Measurements from ENCODE around the gene GASK1A. TPM values are rescaled to one million over a fixed set of nuclear protein-coding genes. Genes with fewer than 3 reads are reported as not detected.

The GASK1A gene
- total RNA-seq, 1 experiment from 2014 or later = 5.4 TPM

DNA sequence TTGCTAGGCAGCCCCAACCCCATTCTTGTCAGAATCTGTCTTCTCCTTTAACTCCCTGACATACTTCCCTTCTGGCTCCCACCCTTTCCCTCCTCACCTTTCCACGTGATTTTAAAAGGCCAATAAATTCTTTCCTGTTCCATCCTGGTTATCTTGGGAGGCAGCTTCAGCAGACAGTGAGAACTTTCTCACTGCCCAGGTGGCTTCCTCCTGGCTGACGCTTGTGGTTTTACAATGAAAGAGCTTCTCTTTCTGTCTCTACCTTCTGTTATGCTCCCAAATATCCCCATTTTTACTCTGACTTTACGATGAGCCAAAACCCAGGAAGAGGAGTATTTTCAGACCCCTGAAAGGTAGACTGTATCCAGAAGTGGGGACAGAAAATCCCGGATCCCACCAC, 42.1 kb downstream of the GASK1A start:
- no peaks in the 10 kb centered on the region for H3K9me3 ChIP-seq (ENCODE audit: control insufficient read depth, low read depth, low read length)
- Mint-ChIP-seq H3K4me1 (peaks cover 13 to 20% of the 10 kb centered on the region in 2 experiments), H3K4me3 (no peak overlapping the region), H3K27me3 (ENCODE audit: low read depth) (peaks cover 2% of the 10 kb centered on the region; the same call in 1 of the 2 replicates), H3K36me3 (ENCODE audit: insufficient read depth in 1 of 3, low read depth in 3 of 3) (peaks cover 0 to 2% (median 0%) of the 10 kb centered on the region in 3 experiments; a peak in 1 of 7 replicates), H3K9me3 (peaks cover 0 to 2% of the 10 kb centered on the region in 2 experiments; a peak in 2 of 5 replicates), H3K27ac (no peak overlapping the region)
- no peak overlapping the region for H3K23ac ChIP-seq (ENCODE audit: insufficient read length, low read depth, low read length)
- no peak overlapping the region for H3K27ac ChIP-seq (ENCODE audit: insufficient read length, low read depth, low read length)
- H4K5ac ChIP-seq (ENCODE audit: insufficient read length, low read depth, low read length) = no peak overlapping the region
- no peak overlapping the region for H4K8ac ChIP-seq (replicated peaks; ENCODE audit: insufficient read length, low read depth, low read length)
- DNase-seq = no peak
- no peak overlapping the region for H2BK12ac ChIP-seq (ENCODE audit: insufficient read length, low read depth, low read length)
- no peak overlapping the region for H2AK5ac ChIP-seq (ENCODE audit: insufficient read length, low read length)
- no peak overlapping the region for H3K56ac ChIP-seq (ENCODE audit: insufficient read length, low read depth, low read length)
- H3T11ph ChIP-seq (ENCODE audit: low read length) = no peak overlapping the region
- no peaks in the 10 kb centered on the region for H3K23me2 ChIP-seq (ENCODE audit: insufficient read length, low read depth, low read length, poor library complexity, severe bottlenecking)
- no peak overlapping the region for H3K9ac ChIP-seq (ENCODE audit: extremely low read depth, insufficient read length, low read length)
- WGBS (ENCODE audit: extremely low coverage, insufficient read length, low lambda C conversion rate) = no CpG with 5 or more reads among the region's 4 CpGs
- no peaks in the 10 kb centered on the region for H3K27me3 ChIP-seq (ENCODE audit: insufficient read depth, low read length)
- no peak overlapping the region for H2AFZ ChIP-seq (ENCODE audit: low read length)
- no peak overlapping the region for H3K14ac ChIP-seq (ENCODE audit: insufficient read depth, low read length)
- H3K79me2 ChIP-seq (ENCODE audit: insufficient read depth, low read length) = no peaks in the 10 kb centered on the region
- no peak overlapping the region for H3K4me2 ChIP-seq (ENCODE audit: insufficient read depth, insufficient read length, low read length)
- no peaks in the 10 kb centered on the region for H4K20me1 ChIP-seq (ENCODE audit: control insufficient read depth, insufficient read depth, insufficient read length)
- no peak overlapping the region for H2BK120ac ChIP-seq (ENCODE audit: low read depth, low read length, poor library complexity, severe bottlenecking)
- no peak overlapping the region for H4K91ac ChIP-seq (ENCODE audit: insufficient read length, low read depth, low read length)
- H2BK5ac ChIP-seq (ENCODE audit: insufficient read length, low read length) = no peak overlapping the region
- H2BK20ac ChIP-seq (ENCODE audit: low read depth, low read length, poor library complexity, severe bottlenecking) = no peak overlapping the region
- H3K4ac ChIP-seq (ENCODE audit: low read depth, low read length) = no peak overlapping the region
- H3K4me1 ChIP-seq (ENCODE audit: insufficient read depth, low read length) = peaks cover 8% of the 10 kb centered on the region; the same call in 1 of the 2 replicates
- H3K79me1 ChIP-seq (ENCODE audit: insufficient read depth, low read depth, low read length, poor library complexity, severe bottlenecking) = no peaks in the 10 kb centered on the region
- TF ChIP-seq, protein P1, sequence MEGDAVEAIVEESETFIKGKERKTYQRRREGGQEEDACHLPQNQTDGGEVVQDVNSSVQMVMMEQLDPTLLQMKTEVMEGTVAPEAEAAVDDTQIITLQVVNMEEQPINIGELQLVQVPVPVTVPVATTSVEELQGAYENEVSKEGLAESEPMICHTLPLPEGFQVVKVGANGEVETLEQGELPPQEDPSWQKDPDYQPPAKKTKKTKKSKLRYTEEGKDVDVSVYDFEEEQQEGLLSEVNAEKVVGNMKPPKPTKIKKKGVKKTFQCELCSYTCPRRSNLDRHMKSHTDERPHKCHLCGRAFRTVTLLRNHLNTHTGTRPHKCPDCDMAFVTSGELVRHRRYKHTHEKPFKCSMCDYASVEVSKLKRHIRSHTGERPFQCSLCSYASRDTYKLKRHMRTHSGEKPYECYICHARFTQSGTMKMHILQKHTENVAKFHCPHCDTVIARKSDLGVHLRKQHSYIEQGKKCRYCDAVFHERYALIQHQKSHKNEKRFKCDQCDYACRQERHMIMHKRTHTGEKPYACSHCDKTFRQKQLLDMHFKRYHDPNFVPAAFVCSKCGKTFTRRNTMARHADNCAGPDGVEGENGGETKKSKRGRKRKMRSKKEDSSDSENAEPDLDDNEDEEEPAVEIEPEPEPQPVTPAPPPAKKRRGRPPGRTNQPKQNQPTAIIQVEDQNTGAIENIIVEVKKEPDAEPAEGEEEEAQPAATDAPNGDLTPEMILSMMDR (conservative IDR thresholded peaks at IDR 0.05) = no peak
- no peak overlapping the region for H3K18ac ChIP-seq (ENCODE audit: insufficient read length, low read depth, low read length)
- H2BK15ac ChIP-seq (ENCODE audit: low read depth, low read length) = no peak overlapping the region

Measured in H9 (cell line).